GM21423 (cell line): ENCODE results near the gene SLC11A1.
A peak's percentile ranks its signal among the peaks of the same experiment; 100 is the strongest.

Experiments
- ATAC-seq: cut with Tn5 transposase; IDR thresholded peaks from one replicate; pipeline ENCODE4 v1.9.1; 2021; ENCODE audit warnings: mild to moderate bottlenecking, moderate library complexity; ENCODE audit not compliant: unreplicated experiment

Gene SLC11A1

GRCh38 chr2:218403810-218404209 is 21.7 kb downstream of the SLC11A1 start:
- ATAC-seq: no peak

GRCh38 chr2:218404351-218405085 is 22.4 kb downstream of the SLC11A1 start:
- no peak for ATAC-seq

GRCh38 chr2:218405086-218405745 is 23.1 kb downstream of the SLC11A1 start:
- no peak for ATAC-seq

GRCh38 chr2:218405746-218406208 is 23.7 kb downstream of the SLC11A1 start:
- ATAC-seq: peak; percentile 23

GRCh38 chr2:218406209-218406948 is 24.3 kb downstream of the SLC11A1 start:
- peak; percentile 78 for ATAC-seq

- peak; percentile 4 for ATAC-seq
Measured at GRCh38 chr2:218406949-218407618, 25.0 kb downstream of the SLC11A1 start.

- no peak for ATAC-seq
Measured at GRCh38 chr2:218407717-218408116, 25.6 kb downstream of the SLC11A1 start.

GRCh38 chr2:218418321-218418716 is 36.2 kb downstream of the SLC11A1 start:
- ATAC-seq: no peak

GRCh38 chr2:218418717-218419458 is 36.8 kb downstream of the SLC11A1 start, which contains the start of gene VIL1:
Gene VIL1, plus strand, starts transcription at chr2:218419123. Its CDS starts 4,656 bp downstream, at chr2:218423779.
- no peak for ATAC-seq

GRCh38 chr2:218419630-218420216 is 37.6 kb downstream of the SLC11A1 start:
- ATAC-seq: no peak

- ATAC-seq: no peak
Measured at GRCh38 chr2:218421027-218421426, 39.0 kb downstream of the SLC11A1 start.

GRCh38 chr2:218422403-218423086 is 40.5 kb downstream of the SLC11A1 start:
- no peak for ATAC-seq

- no peak for ATAC-seq
Measured at GRCh38 chr2:218423584-218423983, 41.5 kb downstream of the SLC11A1 start.

- no peak for ATAC-seq
Measured at GRCh38 chr2:218425531-218425930, 43.5 kb downstream of the SLC11A1 start.

- no peak for ATAC-seq
Measured at GRCh38 chr2:218427741-218428140, 45.7 kb downstream of the SLC11A1 start.

GRCh38 chr2:218428846-218429558 is 46.9 kb downstream of the SLC11A1 start:
- no peak for ATAC-seq

GRCh38 chr2:218429911-218430692 is 48.0 kb downstream of the SLC11A1 start:
- no peak for ATAC-seq

GRCh38 chr2:218430721-218431120 is 48.6 kb downstream of the SLC11A1 start:
- no peak for ATAC-seq
